DOHH2 (cell line): ENCODE measurements around the gene CDC42EP3.

ENCODE experiments used
- H3F3A ChIP-seq: fragments of 200-600 bp; sonication (generic), shearing (Covaris generic); 2 replicates; pipeline ENCODE4 v1.6.0; 2016; ENCODE audit warnings: antibody characterized with exemption, mild to moderate bottlenecking; ENCODE audit not compliant: control insufficient read depth, insufficient read depth
- H3K27ac ChIP-seq: fragments of 200-600 bp; sonication (generic); 2 replicates; pipeline ENCODE4 v1.5.1; 2014; ENCODE audit warnings: low read depth, mild to moderate bottlenecking, low read length, moderate library complexity
- H3K27me3 ChIP-seq: fragments of 200-600 bp; sonication (generic); 2 replicates; pipeline ENCODE4 v1.6.1; 2014; ENCODE audit warnings: mild to moderate bottlenecking, low read length, mixed read lengths; ENCODE audit not compliant: control insufficient read depth
- H3K36me3 ChIP-seq: fragments of 200-600 bp; sonication (generic); 2 replicates; pipeline ENCODE4 v1.6.1; 2014; ENCODE audit warnings: mild to moderate bottlenecking, low read length, moderate library complexity, mixed read lengths; ENCODE audit not compliant: control insufficient read depth
- H3K4me1 ChIP-seq: fragments of 200-600 bp; sonication (generic); 2 replicates; pipeline ENCODE4 v1.6.1; 2014; ENCODE audit warnings: mild to moderate bottlenecking, low read length, mixed read lengths; ENCODE audit not compliant: control insufficient read depth
- H3K4me2 ChIP-seq: fragments of 200-600 bp; sonication (generic); 2 replicates; pipeline ENCODE4 v1.6.0; 2014; ENCODE audit warnings: mild to moderate bottlenecking, low read length, moderate library complexity
- H3K4me3 ChIP-seq: fragments of 200-600 bp; sonication (generic); 2 replicates; pipeline ENCODE4 v1.5.1; 2014; ENCODE audit warnings: mild to moderate bottlenecking, low read length, mixed read lengths
- H3K79me2 ChIP-seq: fragments of 200-600 bp; sonication (generic); 2 replicates; pipeline ENCODE4 v1.6.1; 2014; ENCODE audit warnings: mild to moderate bottlenecking, low read length, mixed read lengths; ENCODE audit not compliant: control insufficient read depth
- H3K9me2 ChIP-seq: fragments of 200-600 bp; sonication (generic); replicated peaks from 2 replicates; pipeline ENCODE4 v1.6.1; 2014; ENCODE audit warnings: mild to moderate bottlenecking, low read length, mixed read lengths; ENCODE audit not compliant: control insufficient read depth
- H3K9me3 ChIP-seq: fragments of 200-600 bp; sonication (generic); 2 replicates; pipeline ENCODE4 v1.6.1; 2014; ENCODE audit warnings: antibody characterized with exemption, low read length, mixed read lengths; ENCODE audit not compliant: control insufficient read depth, insufficient read depth
- H4K20me1 ChIP-seq: fragments of 200-600 bp; sonication (generic); 2 replicates; pipeline ENCODE4 v1.6.0; 2014; ENCODE audit warnings: low read depth, mild to moderate bottlenecking, antibody characterized with exemption, low read length, moderate library complexity; ENCODE audit not compliant: control insufficient read depth, insufficient read depth
- EZH2phosphoT487 ChIP-seq: fragments of 200-600 bp; sonication (generic); IDR thresholded peaks from 2 replicates; pipeline ENCODE4 v1.6.1; 2017; ENCODE audit warnings: borderline replicate concordance, mild to moderate bottlenecking, antibody characterized with exemption, low read length, moderate library complexity, mixed read lengths
- TF ChIP-seq, protein P1 (sequence below): fragments of 200-600 bp; sonication (generic); IDR thresholded peaks from one replicate; pipeline ENCODE4 v1.5.1; 2014; ENCODE audit warnings: antibody characterized with exemption, mild to moderate bottlenecking, low read depth, low read length; ENCODE audit not compliant: poor library complexity, severe bottlenecking

The CDC42EP3 gene

GRCh38 chr2:37619230-37619958, 52.0 kb downstream of the CDC42EP3 start:
- Histone ChIP-seq H3K36me3 (no peaks in the 10 kb centered on the region), H3F3A (no peaks in the 10 kb centered on the region), H3K4me2 (no peak overlapping the region), H3K27me3 (no peaks in the 10 kb centered on the region), H3K27ac (no peak overlapping the region), H3K4me1 (no peaks in the 10 kb centered on the region), H3K9me3 (no peaks in the 10 kb centered on the region), H3K79me2 (no peaks in the 10 kb centered on the region), H3K4me3 (no peak overlapping the region), H4K20me1 (no peaks in the 10 kb centered on the region), H3K9me2 (no peaks in the 10 kb centered on the region)
- TF ChIP-seq EZH2phosphoT487, result no peak
- TF ChIP-seq, protein P1, sequence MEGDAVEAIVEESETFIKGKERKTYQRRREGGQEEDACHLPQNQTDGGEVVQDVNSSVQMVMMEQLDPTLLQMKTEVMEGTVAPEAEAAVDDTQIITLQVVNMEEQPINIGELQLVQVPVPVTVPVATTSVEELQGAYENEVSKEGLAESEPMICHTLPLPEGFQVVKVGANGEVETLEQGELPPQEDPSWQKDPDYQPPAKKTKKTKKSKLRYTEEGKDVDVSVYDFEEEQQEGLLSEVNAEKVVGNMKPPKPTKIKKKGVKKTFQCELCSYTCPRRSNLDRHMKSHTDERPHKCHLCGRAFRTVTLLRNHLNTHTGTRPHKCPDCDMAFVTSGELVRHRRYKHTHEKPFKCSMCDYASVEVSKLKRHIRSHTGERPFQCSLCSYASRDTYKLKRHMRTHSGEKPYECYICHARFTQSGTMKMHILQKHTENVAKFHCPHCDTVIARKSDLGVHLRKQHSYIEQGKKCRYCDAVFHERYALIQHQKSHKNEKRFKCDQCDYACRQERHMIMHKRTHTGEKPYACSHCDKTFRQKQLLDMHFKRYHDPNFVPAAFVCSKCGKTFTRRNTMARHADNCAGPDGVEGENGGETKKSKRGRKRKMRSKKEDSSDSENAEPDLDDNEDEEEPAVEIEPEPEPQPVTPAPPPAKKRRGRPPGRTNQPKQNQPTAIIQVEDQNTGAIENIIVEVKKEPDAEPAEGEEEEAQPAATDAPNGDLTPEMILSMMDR, result no peak

DNA sequence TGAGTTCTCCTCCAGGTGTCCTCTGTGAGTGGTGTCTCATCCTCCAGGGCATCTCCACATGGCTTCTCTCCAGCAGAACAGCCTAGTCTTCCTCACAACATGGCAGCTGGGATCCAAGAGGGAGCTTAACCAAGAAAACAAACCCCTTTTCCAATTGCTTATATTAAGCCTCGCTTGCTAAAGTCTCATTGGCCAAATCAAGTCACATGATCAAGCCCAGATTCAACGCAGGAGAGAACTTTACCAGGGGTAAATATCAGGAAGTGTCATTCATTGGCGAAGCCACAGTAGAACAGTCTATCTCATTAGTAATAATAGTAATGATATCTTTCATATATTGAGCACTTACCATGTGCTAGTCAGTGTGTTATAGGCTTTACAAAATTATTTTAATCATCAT, 53.1 kb downstream of the CDC42EP3 start:
- H3K27me3 ChIP-seq, result no peaks in the 10 kb centered on the region
- H3K4me1 ChIP-seq, result no peaks in the 10 kb centered on the region
- H3K9me2 ChIP-seq, result no peaks in the 10 kb centered on the region
- no peaks in the 10 kb centered on the region for H3F3A ChIP-seq
- no peak overlapping the region for H3K4me3 ChIP-seq
- H3K4me2 ChIP-seq, result no peak overlapping the region
- H3K79me2 ChIP-seq, result no peaks in the 10 kb centered on the region
- H4K20me1 ChIP-seq, result no peaks in the 10 kb centered on the region
- TF ChIP-seq, protein P1, result no peak
- TF ChIP-seq EZH2phosphoT487, result no peak
- H3K36me3 ChIP-seq, result no peaks in the 10 kb centered on the region
- H3K27ac ChIP-seq, result no peak overlapping the region
- no peaks in the 10 kb centered on the region for H3K9me3 ChIP-seq

GRCh38 chr2:37617119-37617892, 54.1 kb downstream of the CDC42EP3 start:
- no peak overlapping the region for H3K4me2 ChIP-seq
- H3K4me1 ChIP-seq, result no peaks in the 10 kb centered on the region
- H3K9me3 ChIP-seq, result no peaks in the 10 kb centered on the region
- H4K20me1 ChIP-seq, result no peaks in the 10 kb centered on the region
- TF ChIP-seq EZH2phosphoT487, result no peak
- TF ChIP-seq, protein P1, result no peak
- H3K79me2 ChIP-seq, result no peaks in the 10 kb centered on the region
- H3F3A ChIP-seq, result no peaks in the 10 kb centered on the region
- no peaks in the 10 kb centered on the region for H3K36me3 ChIP-seq
- H3K4me3 ChIP-seq, result no peak overlapping the region
- H3K9me2 ChIP-seq, result no peaks in the 10 kb centered on the region
- no peak overlapping the region for H3K27ac ChIP-seq
- no peaks in the 10 kb centered on the region for H3K27me3 ChIP-seq
